ENCODE measurements around the gene PRKCE.

Gene PRKCE

DNA sequence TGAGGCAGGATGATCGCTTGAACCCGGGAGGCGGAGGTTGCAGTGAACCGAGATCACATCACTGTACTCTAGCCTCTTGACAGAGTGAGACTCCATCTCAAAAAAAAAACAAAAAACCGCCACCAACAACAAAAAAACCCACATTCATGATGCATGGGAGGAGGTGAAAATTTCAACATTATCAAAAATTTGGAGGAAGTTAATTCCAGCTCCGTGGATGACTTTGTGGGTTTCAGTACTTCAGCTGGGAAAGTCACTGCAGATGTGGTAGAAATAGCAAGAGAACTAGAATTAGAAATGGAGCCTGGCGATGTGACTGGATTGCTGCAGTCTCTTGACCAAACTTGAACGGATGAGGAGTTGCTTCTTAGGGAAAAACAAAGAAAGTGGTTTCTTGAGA, 74.3 kb downstream of the PRKCE start:
- DNase-seq (ENCODE audit: low read depth, low spot score) = no peak

DNA sequence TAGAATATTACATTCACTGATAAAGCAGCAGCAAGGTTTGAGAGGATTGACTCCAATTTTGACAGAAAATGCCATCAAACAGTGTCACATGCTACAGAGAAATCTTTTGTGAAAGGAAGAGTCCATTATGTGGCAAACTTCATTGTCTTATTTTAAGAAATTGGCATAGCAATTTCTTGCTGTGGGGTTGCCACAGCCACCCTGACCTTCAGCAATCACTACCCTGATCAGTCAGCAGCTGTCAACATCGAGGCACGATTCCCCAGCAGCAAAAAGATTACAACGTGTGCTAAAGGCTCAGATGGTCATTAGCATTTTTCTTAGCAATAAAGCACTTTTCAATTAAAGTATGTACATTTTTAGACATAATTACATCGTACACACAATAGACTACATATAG, 74.7 kb downstream of the PRKCE start:
- DNase-seq (ENCODE audit: low read depth, low spot score) = no peak

- DNase-seq (ENCODE audit: low read depth, low spot score) = no peak
Observed at GRCh38 chr2:45728458-45728942, 77.0 kb downstream of the PRKCE start.

- no peak for DNase-seq (ENCODE audit: low read depth, low spot score)
Observed at GRCh38 chr2:45729753-45730512, 78.5 kb downstream of the PRKCE start.

- DNase-seq (ENCODE audit: low read depth, low spot score) = no peak
Observed at GRCh38 chr2:45731141-45731540, 79.7 kb downstream of the PRKCE start.

GRCh38 chr2:45732436-45732835, 81.0 kb downstream of the PRKCE start:
- DNase-seq (ENCODE audit: low read depth, low spot score) = no peak

DNA sequence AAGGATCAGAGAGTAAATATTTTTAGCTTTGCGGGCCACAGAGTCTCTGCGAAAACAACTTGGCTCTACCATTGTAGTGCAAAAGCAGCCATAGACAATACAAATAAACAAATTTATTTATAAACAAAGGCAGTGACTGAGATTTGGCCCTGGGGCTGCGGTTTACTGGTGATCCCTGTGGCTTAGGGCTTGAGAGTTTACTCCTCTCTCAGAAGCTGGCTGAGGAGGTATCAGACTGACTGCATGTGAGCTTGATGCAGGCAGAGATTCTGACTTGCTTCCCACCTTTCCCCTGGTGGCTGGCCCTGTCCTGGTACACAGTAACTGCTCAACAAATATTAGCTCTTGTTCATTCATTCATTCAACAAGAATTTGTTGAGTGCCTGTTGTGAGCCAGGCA, 81.5 kb downstream of the PRKCE start:
- DNase-seq (ENCODE audit: low read depth, low spot score) = no peak

DNA sequence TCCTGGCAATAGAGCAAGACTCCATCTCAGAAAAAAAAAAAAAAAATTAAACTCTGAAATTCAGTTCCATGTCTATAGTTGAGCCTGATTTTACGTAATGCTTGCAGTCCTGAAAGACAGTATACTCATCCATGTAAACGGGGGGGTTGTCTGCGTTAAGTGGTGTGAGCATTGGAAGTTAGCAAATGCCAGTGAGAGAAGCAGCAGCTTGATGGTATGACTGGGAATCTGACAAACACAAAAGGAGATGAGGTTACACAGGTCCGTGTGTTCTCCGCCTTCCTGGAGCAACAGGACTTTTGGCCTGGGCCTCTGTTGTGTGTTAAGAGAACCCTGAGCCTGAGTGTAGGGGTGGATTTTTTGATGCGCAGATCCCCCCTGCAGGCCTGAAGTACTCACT, 82.9 kb downstream of the PRKCE start:
- DNase-seq (ENCODE audit: low read depth, low spot score) = no peak

GRCh38 chr2:45734952-45735351, 83.5 kb downstream of the PRKCE start:
- no peak for DNase-seq (ENCODE audit: low read depth, low spot score)

DNA sequence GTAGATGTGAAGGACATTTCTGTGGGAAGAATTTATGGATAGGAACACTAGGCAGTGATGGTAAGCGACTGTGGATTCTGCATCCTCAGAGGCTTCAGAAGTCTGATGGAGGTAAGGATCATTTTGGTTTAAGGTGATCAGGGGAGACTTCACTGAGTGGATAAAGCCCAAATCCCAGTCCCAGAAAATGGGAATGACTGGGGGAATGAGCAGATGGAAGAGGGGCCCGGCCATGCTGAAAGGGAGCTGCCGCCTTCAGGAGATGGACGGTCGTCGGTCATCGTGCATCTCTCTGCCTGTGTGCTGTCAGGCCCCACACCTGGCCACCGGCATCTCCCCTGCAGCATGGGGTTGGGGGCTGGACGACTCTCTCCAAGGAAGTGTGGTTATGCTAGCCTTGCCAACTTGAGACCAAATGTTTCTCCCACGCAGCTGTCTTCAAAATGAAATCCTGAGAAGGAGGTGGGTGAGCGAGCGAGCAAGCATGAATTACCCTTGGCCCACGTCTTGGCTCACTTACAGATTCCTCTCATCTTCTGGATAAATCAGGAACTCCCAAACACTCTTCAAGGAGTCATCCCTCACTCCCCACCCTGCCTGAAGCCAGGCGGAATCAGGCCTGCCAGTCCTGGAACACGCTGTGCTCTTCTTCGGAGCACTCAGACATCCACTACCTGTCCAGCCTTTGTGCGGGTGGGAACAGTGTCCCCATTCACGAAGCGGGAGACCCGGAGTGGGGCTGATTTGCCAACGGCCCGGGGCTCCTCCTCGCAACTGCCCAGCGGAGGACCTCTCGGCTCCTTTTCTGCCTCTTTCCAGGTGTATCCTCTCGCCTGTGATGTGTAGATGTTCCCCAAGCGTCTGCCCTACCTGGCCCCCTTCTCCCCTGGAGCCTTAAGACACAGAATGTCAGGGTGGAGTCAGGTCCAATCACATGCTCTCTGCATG, 85.6 kb downstream of the PRKCE start:
- DNase-seq (ENCODE audit: low read depth, low spot score) = no peak

DNA sequence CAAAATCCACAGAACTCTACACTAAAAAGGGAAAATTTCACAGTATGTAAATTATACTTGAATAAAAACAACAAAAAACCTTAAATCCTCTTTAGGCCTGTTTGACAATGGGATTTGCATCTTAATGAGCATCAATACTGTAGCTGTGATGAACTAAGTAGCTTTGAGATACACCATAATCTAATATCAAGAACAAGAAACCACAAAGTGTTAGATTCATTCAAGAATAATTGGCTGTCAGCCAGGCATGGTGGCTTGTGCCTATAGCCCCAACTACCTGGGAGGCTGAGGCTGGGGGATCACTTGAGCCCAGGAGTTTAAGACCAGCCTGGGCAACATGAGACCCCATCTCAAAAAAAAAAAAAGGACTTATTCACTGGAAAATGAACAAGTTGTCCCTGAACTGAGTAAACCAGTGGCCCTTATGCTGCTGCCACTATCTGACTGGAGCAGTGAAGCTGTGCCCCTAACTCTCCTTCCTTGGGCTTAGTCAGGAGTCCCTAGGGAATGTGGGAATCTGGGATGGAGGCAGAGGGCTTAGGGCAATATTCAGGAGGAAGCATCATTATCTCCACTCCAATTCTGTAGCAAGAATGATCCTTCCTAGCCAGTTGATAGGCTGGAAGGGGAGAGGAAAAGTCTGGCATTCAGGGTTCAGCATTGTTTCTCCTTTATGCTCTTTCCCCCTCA, 88.5 kb downstream of the PRKCE start:
- DNase-seq (ENCODE audit: low read depth, low spot score) = no peak

- no peak for DNase-seq (ENCODE audit: low read depth, low spot score)
Observed at GRCh38 chr2:45741161-45741850, 89.8 kb downstream of the PRKCE start.

DNA sequence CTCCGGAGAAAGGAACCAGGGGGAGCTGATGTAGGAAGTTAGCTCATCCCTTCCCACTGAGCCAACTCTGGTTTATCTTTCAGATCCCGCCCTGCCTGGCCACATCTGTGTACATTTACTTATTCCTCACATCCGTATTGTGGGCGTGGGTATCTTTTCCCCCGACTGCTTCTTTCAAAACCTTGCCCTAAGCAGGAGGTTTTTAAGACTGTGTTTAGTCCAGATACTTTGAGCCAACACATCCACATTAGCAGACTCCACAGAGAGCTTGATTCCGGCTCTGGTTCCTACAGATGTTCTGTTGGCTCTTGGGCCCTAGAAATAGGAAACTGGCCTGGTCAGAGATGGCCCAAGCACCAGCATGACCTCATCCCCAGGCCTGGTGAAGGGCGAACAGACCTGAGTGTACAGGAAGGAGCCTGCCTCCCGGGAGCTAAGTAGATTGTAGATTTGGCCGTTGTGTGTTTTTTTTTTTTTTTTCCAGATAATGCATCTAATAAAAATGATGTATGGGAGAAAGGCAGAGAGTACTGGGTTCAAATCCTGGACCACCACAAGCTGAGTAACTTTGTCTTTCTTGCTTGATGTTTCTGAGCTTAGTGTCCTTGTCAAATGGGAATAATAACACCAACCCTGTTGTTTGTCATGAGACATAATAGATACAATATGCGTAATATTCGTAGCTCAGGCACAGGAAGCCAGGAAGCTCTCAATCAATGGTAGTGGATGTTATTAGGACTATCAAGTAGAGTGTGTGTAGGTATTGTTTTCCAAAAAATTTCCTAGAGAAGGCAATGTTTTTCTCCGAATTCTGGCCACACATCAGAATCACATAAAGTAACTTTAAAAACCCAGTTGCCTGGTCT, 92.3 kb downstream of the PRKCE start:
- DNase-seq (ENCODE audit: low read depth, low spot score) = no peak

- no peak for DNase-seq (ENCODE audit: low read depth, low spot score)
Observed at GRCh38 chr2:45745231-45745630, 93.8 kb downstream of the PRKCE start.

DNA sequence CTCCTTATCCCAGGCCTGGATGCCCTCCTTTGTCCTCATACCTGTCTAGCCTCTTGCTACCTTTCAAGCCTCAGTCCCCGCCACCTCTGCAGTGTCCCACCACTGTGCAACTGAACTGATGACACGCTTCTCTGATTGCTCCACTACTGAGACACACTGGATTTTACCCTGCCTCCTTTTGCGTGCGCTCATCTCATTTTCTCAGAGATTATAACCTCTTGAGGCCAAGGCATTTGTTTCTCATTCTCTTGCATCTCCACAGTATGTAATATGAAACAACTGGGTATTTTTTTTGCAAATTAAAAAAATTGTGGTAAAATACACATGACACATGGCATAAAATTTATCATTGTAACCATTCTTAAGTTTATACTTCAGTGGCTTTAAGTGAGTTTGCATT, 95.4 kb downstream of the PRKCE start:
- DNase-seq (ENCODE audit: low read depth, low spot score) = no peak

- DNase-seq (ENCODE audit: low read depth, low spot score) = no peak
Observed at GRCh38 chr2:45747363-45747762, 95.9 kb downstream of the PRKCE start.

- no peak for DNase-seq (ENCODE audit: low read depth, low spot score)
Observed at GRCh38 chr2:45748239-45748638, 96.8 kb downstream of the PRKCE start.

DNA sequence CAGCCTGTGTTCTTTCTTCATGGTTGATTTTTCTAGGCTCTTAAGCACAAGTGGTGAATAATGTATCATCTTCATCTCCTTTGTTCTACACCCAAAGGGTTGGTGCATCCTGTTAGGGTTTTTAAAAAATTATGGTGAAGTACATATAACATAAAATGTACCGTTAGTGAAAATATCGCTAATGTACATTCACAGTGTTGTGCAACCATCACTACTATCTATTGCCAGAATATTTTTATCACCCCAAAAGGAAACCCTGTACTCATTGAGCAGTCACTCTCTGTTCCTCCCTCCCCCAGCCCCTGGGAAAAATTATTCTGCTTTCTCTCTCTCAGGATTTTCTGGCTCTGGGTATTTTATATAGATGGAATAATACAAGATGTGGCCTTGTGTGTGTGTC, 98.5 kb downstream of the PRKCE start:
- DNase-seq (ENCODE audit: low read depth, low spot score) = no peak

- DNase-seq (ENCODE audit: low read depth, low spot score) = no peak
Observed at GRCh38 chr2:45750484-45750883, 99.0 kb downstream of the PRKCE start.

DNA sequence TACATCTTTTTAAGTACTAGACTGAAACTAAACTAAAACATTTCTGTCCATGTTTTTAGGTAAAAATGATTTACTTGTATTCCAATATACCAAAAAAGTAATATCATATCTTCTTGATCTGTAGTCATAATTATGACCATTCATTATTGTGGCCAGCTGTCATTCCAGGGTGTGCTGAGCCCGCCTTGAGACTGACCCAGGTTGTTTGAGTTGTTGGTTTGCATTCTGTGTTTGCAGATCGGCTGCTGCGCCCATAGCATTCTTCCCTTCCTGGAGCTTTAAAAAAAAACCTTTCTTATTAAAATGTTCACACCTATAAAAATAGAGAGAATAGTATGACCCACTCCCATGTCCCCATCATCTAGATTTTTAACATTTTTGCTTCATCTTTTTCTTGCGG, 101.9 kb downstream of the PRKCE start:
- DNase-seq (ENCODE audit: low read depth, low spot score) = no peak

Measured in activated CD4-positive, CD25-positive, alpha-beta regulatory T cell treated with anti-CD3 and anti-CD28 coated beads, Interleukin-2, amount 50 U/mL, for 16 hours (primary cell).